AG09309 (cell line): ENCODE data around the gene TBCD.

Experiments used
- DNase-seq: peaks from one replicate; pipeline ENCODE4 v3.0.0-alpha.2; 2010; ENCODE audit warnings: low read depth
- H3K4me3 ChIP-seq: 2 replicates; pipeline ENCODE4 v1.5.1; 2011; ENCODE audit warnings: mild to moderate bottlenecking, low read depth, low read length, moderate library complexity; ENCODE audit not compliant: control insufficient read depth
- TF ChIP-seq, protein P1 (sequence below): IDR thresholded peaks from 2 replicates; pipeline ENCODE4 v1.5.1; 2011; ENCODE audit warnings: mild to moderate bottlenecking, low read depth, low read length, inconsistent platforms; ENCODE audit not compliant: insufficient read depth, control insufficient read depth; ENCODE audit errors: missing control alignments

The TBCD gene

DNA sequence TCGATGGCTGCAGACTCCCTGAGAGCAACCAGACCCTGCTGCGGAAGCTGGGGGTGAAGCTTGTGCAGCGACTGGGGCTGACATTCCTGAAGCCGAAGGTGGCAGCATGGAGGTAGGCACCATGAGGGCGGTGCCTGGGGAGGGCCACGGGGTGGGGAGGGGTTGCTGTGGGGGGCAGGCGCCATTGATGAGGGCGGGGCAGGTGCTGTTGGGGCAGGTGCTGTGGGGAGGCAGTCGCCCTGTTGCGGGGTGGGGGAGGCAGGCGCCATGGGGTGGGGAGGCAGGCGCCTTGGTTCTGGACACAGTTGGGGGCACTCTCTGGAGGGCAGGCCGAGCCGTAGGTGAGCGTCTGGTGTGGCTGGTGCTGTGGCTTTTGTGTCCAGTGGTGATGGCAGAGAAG, 49.0 kb downstream of the TBCD start:
- TF ChIP-seq, protein P1, sequence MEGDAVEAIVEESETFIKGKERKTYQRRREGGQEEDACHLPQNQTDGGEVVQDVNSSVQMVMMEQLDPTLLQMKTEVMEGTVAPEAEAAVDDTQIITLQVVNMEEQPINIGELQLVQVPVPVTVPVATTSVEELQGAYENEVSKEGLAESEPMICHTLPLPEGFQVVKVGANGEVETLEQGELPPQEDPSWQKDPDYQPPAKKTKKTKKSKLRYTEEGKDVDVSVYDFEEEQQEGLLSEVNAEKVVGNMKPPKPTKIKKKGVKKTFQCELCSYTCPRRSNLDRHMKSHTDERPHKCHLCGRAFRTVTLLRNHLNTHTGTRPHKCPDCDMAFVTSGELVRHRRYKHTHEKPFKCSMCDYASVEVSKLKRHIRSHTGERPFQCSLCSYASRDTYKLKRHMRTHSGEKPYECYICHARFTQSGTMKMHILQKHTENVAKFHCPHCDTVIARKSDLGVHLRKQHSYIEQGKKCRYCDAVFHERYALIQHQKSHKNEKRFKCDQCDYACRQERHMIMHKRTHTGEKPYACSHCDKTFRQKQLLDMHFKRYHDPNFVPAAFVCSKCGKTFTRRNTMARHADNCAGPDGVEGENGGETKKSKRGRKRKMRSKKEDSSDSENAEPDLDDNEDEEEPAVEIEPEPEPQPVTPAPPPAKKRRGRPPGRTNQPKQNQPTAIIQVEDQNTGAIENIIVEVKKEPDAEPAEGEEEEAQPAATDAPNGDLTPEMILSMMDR: no peak
- no peak for DNase-seq
- H3K4me3 ChIP-seq: no peak overlapping the region

DNA sequence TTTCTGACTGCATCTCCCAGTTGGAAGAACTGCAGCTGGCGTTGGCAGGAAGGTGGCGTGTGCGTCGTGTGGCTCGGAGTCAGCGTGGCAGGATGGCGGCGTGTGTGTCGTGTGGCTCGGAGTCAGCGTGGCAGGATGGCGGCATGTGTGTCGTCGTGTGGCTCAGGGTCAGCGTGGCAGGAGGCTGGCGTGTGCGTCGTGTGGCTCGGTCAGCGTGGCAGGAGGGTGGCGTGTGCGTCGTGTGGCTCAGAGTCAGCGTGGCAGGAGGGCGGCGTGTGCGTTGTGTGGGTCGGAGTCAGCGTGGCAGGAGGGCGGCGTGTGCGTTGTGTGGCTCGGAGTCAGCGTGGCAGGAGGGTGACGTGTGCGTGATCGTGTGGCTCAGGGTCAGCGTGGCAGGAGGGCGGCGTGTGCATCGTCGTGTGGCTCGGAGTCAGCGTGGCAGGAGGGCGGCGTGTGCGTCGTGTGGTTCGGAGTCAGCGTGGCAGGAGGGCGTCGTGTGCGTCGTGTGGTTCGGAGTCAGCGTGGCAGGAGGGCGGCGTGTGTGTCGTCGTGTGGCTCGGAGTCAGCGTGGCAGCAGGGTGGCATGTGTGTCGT, 49.6 kb downstream of the TBCD start:
- H3K4me3 ChIP-seq: no peak overlapping the region
- TF ChIP-seq, protein P1: no peak
- no peak for DNase-seq

DNA sequence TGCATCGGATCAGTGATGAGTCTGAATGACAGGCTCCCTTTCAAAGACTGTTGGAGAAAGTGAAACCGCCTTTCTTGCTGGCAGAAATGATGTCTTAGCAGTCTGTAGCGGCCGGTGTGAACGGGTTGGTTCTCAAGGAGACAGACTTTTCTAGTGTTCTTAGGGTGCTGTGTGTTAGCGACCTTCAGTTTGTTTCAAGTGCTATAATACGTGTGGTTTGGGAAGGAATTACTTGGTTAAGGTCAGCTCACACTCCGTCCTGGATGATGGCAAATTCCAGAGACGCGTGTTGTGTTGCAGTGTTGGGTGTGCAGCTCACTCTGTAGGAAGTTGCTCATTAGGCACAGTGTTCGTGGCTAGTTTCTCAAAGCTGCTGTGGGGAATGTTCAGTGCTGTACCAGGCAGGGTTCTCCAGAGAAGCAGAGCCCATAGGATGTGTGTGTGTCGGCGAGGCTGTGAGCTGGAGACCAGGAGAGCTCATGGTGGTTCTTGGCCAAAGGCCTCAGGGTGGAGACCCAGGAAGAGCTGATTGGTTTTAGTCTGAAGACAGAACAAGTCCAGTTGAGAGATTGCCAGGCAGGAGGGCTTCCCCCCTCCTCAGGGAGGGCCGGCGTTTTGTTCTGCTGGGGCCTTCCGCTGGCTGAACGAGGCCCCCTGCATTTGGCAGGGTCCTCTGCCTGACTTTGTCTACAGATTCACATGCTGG, 50.4 kb downstream of the TBCD start:
- TF ChIP-seq, protein P1: no peak
- DNase-seq: no peak
- no peak overlapping the region for H3K4me3 ChIP-seq

DNA sequence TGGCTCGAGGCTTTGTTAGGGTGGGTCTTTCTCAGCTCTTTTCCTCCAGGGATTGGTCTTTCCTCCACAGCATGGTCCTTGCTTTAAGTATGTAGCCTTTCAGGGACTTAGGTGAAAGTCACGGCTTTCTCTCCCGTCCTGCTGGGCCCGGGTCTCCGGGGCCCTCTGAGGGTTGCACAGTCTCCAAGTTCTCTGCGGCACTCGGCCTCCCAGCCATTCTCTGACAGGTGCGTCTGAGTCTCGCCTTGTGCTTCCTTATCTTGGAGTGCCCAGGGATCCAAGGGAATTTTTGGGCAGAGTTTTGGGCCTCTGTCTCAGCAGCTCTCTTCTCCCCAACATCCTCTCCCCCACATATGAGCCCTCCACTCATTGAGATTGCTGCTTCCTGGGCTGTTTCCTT, 51.3 kb downstream of the TBCD start:
- DNase-seq: no peak
- H3K4me3 ChIP-seq: no peak overlapping the region
- TF ChIP-seq, protein P1: no peak

DNA sequence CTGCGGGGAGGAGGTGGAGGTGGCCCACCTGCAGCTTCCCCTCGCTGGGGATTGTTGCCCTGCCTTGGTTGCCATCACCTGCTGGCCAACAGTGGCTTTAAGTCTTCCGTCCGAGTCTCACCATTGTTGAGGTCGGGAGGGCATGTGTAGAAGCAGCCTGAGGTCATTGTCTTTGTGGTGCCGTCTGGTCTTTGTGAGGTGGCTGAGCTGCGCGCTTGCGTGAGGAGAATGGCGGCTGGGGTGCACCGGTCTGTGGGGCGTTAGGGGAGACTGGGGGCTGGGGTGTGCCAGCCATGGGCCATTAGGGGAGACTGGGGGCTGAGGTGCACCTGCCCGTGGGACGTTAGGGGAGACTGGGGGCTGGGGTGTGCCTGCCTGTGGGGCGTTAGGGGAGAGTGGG, 51.7 kb downstream of the TBCD start:
- DNase-seq: no peak
- TF ChIP-seq, protein P1: no peak
- H3K4me3 ChIP-seq: no peak overlapping the region

DNA sequence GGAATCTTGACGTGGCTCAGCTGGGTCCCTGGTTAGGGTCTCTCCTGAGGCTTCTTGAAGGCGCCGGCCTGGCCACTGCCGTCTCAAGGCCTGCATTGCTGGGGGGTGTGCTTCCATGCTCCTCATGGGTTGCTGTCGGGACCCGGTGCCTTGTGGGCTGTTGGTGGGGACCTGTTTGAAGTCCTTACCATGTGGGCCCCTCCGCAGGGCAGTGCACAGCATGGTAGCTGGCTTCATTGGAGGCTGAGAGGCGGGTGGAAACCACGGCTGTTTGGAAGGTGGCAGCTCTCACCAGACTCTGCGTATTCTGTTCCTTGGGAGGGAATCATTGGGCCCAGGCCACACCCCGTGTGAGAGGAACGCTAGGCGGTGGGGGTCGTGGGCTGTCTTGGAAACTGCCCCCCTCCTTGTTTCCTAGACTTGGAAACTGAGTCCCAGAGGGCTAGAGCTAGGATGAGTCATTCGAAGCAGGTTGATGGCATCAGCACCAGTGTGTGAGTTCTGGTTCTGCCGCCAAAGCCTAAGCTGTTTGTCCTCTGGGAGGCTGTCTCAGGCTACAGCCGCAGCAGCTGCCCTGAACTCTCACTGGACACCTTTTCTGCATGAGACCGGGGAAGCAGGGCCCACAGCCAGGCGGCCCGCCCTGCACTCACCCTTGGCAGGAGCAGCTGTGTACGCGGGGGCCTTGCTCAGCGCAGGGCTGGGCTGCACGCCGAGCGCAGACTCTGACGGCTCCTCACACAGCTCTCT, 52.8 kb downstream of the TBCD start:
- no peak for DNase-seq
- TF ChIP-seq, protein P1: no peak
- H3K4me3 ChIP-seq: no peak overlapping the region
